CD4-positive, alpha-beta T cell (primary cell): ENCODE results near the gene SLC35A3. TPM values are rescaled to one million over a fixed set of nuclear protein-coding genes. Genes with fewer than 3 reads are reported as not detected.

Experiments
- ATAC-seq: fragments of 200-7000 bp; cut with Tn5 transposase; one replicate; pipeline ENCODE4 v1.10.0; 2022; ENCODE audit warnings: mild to moderate bottlenecking; ENCODE audit not compliant: poor library complexity
- CTCF ChIA-PET: fragments of 350-600 bp; sonication (Branson Sonifier 250); formaldehyde crosslinking; loops from one replicate; lab custom pipeline; 2021; ENCODE audit warnings: antibody characterized with exemption, inconsistent platforms; lab: Charles Lee
- POLR2A ChIA-PET: fragments of 350-600 bp; sonication (Branson Sonifier 250); formaldehyde crosslinking; loops from one replicate; lab custom pipeline; 2021; ENCODE audit warnings: antibody characterized with exemption, inconsistent platforms; lab: Charles Lee
- DNase-seq, 14 experiments: peaks; one replicate each; pipeline ENCODE4 v3.0.0-alpha.2; 2013 to 2020; ENCODE audit warnings: mixed read lengths in 2 of 14
- H3K27ac ChIP-seq, 2 donors: one replicate each; pipeline versions ENCODE4 v1.5.1 to v1.7.0; 2013; ENCODE audit warnings: low read length in 2 of 2, low read depth in 1 of 2, mild to moderate bottlenecking in 1 of 2
- H3K27me3 ChIP-seq, 2 experiments: 1 replicate in 1 of 2; 2 replicates in 1 of 2; pipeline versions ENCODE4 v1.6.1 to v1.7.0; 2013; ENCODE audit warnings: low read length in 2 of 2, control low read depth in 1 of 2, mild to moderate bottlenecking in 1 of 2, moderate library complexity in 1 of 2; ENCODE audit not compliant: insufficient read depth in 2 of 2, control insufficient read depth in 1 of 2
- H3K36me3 ChIP-seq: one replicate; pipeline ENCODE4 v1.6.1; 2013; ENCODE audit warnings: low read length, control low read depth; ENCODE audit not compliant: insufficient read depth
- H3K4me1 ChIP-seq: one replicate; pipeline ENCODE4 v1.6.1; 2013; ENCODE audit warnings: low read length, control low read depth; ENCODE audit not compliant: insufficient read depth
- H3K4me3 ChIP-seq: one replicate; pipeline ENCODE4 v1.5.1; 2013; ENCODE audit warnings: mild to moderate bottlenecking, low read length, moderate library complexity
- H3K9me3 ChIP-seq, 2 experiments: 1 replicate in 1 of 2; 2 replicates in 1 of 2; pipeline versions ENCODE4 v1.6.1 to v1.7.0; 2013; ENCODE audit warnings: low read length in 2 of 2, mild to moderate bottlenecking in 2 of 2, control low read depth in 1 of 2, moderate library complexity in 1 of 2; ENCODE audit not compliant: control insufficient read depth in 1 of 2, insufficient read depth in 1 of 2
- H3K27ac Mint-ChIP-seq: one replicate; pipeline ENCODE4 v1.8.0; 2020; ENCODE audit warnings: mixed read lengths
- H3K27me3 Mint-ChIP-seq: one replicate; pipeline ENCODE4 v1.8.0; 2021; ENCODE audit warnings: mixed read lengths
- H3K36me3 Mint-ChIP-seq: one replicate; pipeline ENCODE4 v1.8.0; 2021; ENCODE audit warnings: low read depth, mixed read lengths
- H3K4me1 Mint-ChIP-seq: one replicate; pipeline ENCODE4 v1.8.0; 2021; ENCODE audit warnings: low read depth, mixed read lengths
- H3K4me3 Mint-ChIP-seq: one replicate; pipeline ENCODE4 v1.8.0; 2020; ENCODE audit warnings: mild to moderate bottlenecking, mixed read lengths
- H3K9me3 Mint-ChIP-seq: one replicate; pipeline ENCODE4 v1.8.0; 2020; ENCODE audit warnings: mixed read lengths
- intact Hi-C, 2 experiments: fragments of 100-400 bp; cut with DNase I in 1 of 2; cut with micrococcal nuclease in 1 of 2; formaldehyde crosslinking; loops; one replicate each; pipeline versions ENCODE4 v1.15.1 to v1.9.0; 2023 to 2025; cut with DNase I, micrococcal nuclease
- total RNA-seq, 174 experiments: library from RNA in 2 of 174; stranded (reverse) in 2 of 174; gene quantifications; one replicate each; pipeline ENCODE4 v1.2.3 and lab custom pipeline; 2021 to 2026
- TF ChIP-seq, protein P1 (sequence below): fragments of 200-600 bp; IDR thresholded peaks from one replicate; pipeline ENCODE4 v1.8.0; 2022; ENCODE audit warnings: antibody characterized with exemption, mild to moderate bottlenecking

SLC35A3 gene
- total RNA-seq, 2 experiments from 2014 or later: 20.2 to 24.6 TPM

- H3K4me3 Mint-ChIP-seq: no peak overlapping the region
These were observed 11.1 kb downstream of the SLC35A3 start for GRCh38 chr1:99980928-99981327.

GRCh38 chr1:99986656-99987225 lies 16.9 kb downstream of the SLC35A3 start:
- H3K27me3 Mint-ChIP-seq: no peaks in the 10 kb centered on the region
- TF ChIP-seq, protein P1, sequence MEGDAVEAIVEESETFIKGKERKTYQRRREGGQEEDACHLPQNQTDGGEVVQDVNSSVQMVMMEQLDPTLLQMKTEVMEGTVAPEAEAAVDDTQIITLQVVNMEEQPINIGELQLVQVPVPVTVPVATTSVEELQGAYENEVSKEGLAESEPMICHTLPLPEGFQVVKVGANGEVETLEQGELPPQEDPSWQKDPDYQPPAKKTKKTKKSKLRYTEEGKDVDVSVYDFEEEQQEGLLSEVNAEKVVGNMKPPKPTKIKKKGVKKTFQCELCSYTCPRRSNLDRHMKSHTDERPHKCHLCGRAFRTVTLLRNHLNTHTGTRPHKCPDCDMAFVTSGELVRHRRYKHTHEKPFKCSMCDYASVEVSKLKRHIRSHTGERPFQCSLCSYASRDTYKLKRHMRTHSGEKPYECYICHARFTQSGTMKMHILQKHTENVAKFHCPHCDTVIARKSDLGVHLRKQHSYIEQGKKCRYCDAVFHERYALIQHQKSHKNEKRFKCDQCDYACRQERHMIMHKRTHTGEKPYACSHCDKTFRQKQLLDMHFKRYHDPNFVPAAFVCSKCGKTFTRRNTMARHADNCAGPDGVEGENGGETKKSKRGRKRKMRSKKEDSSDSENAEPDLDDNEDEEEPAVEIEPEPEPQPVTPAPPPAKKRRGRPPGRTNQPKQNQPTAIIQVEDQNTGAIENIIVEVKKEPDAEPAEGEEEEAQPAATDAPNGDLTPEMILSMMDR: no peak
- no peak overlapping the region for H3K27ac Mint-ChIP-seq
- no peak overlapping the region for H3K27ac ChIP-seq
- H3K4me3 Mint-ChIP-seq: no peak overlapping the region
- CTCF ChIA-PET: no interaction called here
- no peaks in the 10 kb centered on the region for H3K4me1 ChIP-seq
- no peaks in the 10 kb centered on the region for H3K27me3 ChIP-seq
- H3K4me1 Mint-ChIP-seq: peaks cover 22% of the 10 kb centered on the region
- POLR2A ChIA-PET: interaction anchor here (0.7 to 1.4 kb wide), 2 partner anchors 17 to 18 kb away, joined by 4 read pairs; partner anchors contain the start of gene SLC35A3
- ATAC-seq (no peak), DNase-seq (no peak)
- intact Hi-C loops: no loop called here
- peaks cover 53% of the 10 kb centered on the region for H3K36me3 Mint-ChIP-seq
- peaks cover 7% of the 10 kb centered on the region for H3K36me3 ChIP-seq
- H3K4me3 ChIP-seq: no peak overlapping the region
- peaks cover 0 to 19% of the 10 kb centered on the region in 2 experiments for H3K9me3 ChIP-seq
- peaks cover 8% of the 10 kb centered on the region for H3K9me3 Mint-ChIP-seq

More at GRCh38 chr1:99980928-99981327, 11.1 kb downstream of the SLC35A3 start:
- no peak for ATAC-seq
- Histone ChIP-seq H3K9me3 (peaks cover 0 to 10% of the 10 kb centered on the region in 2 experiments), H3K4me3 (no peak overlapping the region), H3K4me1 (no peaks in the 10 kb centered on the region), H3K36me3 (peaks cover 1% of the 10 kb centered on the region), H3K27ac (no peak overlapping the region), H3K27me3 (no peaks in the 10 kb centered on the region)
- Mint-ChIP-seq H3K36me3 (peaks cover 48% of the 10 kb centered on the region), H3K9me3 (peaks cover 8% of the 10 kb centered on the region), H3K27me3 (no peaks in the 10 kb centered on the region), H3K4me1 (peaks cover 36% of the 10 kb centered on the region), H3K27ac (no peak overlapping the region)
- intact Hi-C loops: no loop called here
- ChIA-PET CTCF (no interaction called here), POLR2A (no interaction called here)
- no peak for DNase-seq
- TF ChIP-seq, protein P1: no peak

DNA sequence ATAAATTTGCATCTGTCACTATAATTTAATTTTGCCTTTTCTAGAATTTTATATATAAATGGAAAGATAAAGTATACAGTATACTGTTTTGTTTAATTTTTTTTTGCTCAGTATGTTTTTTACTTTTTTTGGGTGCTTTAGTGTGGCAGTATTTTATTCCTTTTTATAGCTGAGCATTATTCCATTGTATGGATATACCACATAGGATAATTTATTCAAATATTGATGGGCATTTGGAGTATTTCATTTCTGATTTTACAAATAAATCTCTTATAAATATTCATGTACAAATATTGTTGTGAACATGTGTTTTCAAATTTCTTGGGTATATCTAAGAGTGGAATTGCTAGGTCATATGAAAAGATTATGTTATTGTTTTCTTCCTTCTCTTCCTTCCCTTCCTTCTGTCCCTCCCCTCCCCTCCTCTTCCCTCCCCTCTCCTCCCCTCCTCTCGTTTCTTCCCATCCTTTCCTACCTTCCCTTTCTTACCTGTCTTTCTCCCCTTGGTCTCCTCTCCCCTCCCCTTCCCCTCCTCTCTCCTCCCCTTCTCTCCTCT lies 18.5 kb downstream of the SLC35A3 start:
- intact Hi-C loops: no loop called here
- peaks cover 0 to 16% of the 10 kb centered on the region in 2 experiments for H3K9me3 ChIP-seq
- ChIA-PET POLR2A (interaction anchor here (1.4 kb wide), 1 partner anchor 18 kb away, joined by 4 read pairs; the partner anchor contains the start of gene SLC35A3), CTCF (interaction anchor here (0.6 kb wide), 1 partner anchor 259 kb away, joined by 4 read pairs; no protein-coding TSS in a partner anchor)
- H3K4me1 Mint-ChIP-seq: peaks cover 22% of the 10 kb centered on the region
- H3K36me3 Mint-ChIP-seq: peaks cover 64% of the 10 kb centered on the region
- DNase-seq (no peak), ATAC-seq (no peak)
- TF ChIP-seq, protein P1: no peak
- H3K9me3 Mint-ChIP-seq: peaks cover 8% of the 10 kb centered on the region
- peaks cover 11% of the 10 kb centered on the region for H3K36me3 ChIP-seq
- H3K4me1 ChIP-seq: no peaks in the 10 kb centered on the region
- H3K27ac Mint-ChIP-seq: no peak overlapping the region
- H3K27ac ChIP-seq: no peak overlapping the region
- no peaks in the 10 kb centered on the region for H3K27me3 Mint-ChIP-seq
- H3K4me3 ChIP-seq: no peak overlapping the region
- H3K27me3 ChIP-seq: no peaks in the 10 kb centered on the region
- H3K4me3 Mint-ChIP-seq: no peak overlapping the region
